IPS-15b (cell line): ENCODE data around the gene FCGR3A.
"Not testable (repeated sequence)": the region's sequence is repeated elsewhere in the genome, so short reads cannot be mapped to it uniquely, and the experiment has no call there.

ENCODE experiments used
- H3K27me3 ChIP-seq: one replicate; pipeline ENCODE4 v1.6.1; 2013; ENCODE audit warnings: low read length; ENCODE audit not compliant: control insufficient read depth, insufficient read depth
- H3K36me3 ChIP-seq: one replicate; pipeline ENCODE4 v1.6.1; 2013; ENCODE audit warnings: low read length; ENCODE audit not compliant: control insufficient read depth, insufficient read depth
- H3K4me1 ChIP-seq: one replicate; pipeline ENCODE4 v1.6.1; 2013; ENCODE audit warnings: mild to moderate bottlenecking, low read length; ENCODE audit not compliant: control insufficient read depth, insufficient read depth
- H3K4me3 ChIP-seq: one replicate; pipeline ENCODE4 v1.5.1; 2013; ENCODE audit warnings: low read depth, low read length
- H3K9ac ChIP-seq: one replicate; pipeline ENCODE4 v1.6.1; 2013; ENCODE audit warnings: low read depth, mild to moderate bottlenecking, low read length
- H3K9me3 ChIP-seq: one replicate; pipeline ENCODE4 v1.6.1; 2013; ENCODE audit warnings: mild to moderate bottlenecking, low read length; ENCODE audit not compliant: control insufficient read depth, insufficient read depth

Gene FCGR3A

DNA sequence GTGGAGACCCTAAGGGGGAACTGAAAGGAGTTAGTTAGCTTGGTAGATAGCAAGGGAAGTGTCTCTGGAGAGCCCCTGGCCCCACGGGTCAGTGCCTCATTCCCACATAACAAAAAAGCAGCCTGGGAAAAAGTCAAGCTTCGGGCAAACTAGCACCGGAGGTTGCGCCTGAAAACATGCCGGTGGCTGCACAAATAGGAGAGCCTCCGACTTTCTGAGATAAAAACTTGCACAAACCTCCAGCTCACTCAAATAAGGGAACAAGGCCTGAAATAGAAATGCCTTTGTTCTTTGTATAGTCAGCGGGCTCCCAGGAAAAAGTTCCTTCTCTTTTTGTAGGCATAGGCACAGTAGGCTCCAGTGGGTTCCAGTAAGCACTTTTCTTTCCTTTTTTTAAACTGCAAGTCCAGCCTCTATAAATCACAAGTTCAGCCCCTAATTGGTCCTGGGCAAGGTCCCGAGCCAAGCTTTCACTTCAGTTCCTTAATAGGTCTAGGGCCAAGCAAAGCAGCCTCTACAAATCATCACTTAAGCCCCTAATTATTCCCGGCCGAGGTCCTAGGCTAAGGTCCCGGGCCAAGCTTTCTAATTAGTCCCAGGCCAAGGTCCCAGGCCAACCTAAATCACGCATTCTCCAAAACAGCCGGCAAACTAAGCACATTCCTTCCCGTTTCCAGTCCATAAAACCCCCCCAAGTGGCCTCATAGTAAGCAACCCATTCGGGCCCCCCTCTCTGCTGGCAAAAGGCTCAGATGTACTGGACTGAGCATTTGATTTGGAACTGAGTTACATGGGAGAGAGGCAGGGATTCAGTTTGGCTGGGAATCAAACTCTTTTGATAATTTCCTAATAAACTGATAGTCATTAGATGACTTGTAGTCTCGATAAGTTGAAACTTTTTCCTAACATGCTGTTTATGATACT, 16.7 kb downstream of the FCGR3A start:
- peak overlapping the region; percentile 72 for H3K4me3 ChIP-seq
- H3K36me3 ChIP-seq, H3K4me1 ChIP-seq, H3K9ac ChIP-seq, H3K9me3 ChIP-seq: not testable (repeated sequence)
- H3K27me3 ChIP-seq, result peaks cover 22% of the 10 kb centered on the region

DNA sequence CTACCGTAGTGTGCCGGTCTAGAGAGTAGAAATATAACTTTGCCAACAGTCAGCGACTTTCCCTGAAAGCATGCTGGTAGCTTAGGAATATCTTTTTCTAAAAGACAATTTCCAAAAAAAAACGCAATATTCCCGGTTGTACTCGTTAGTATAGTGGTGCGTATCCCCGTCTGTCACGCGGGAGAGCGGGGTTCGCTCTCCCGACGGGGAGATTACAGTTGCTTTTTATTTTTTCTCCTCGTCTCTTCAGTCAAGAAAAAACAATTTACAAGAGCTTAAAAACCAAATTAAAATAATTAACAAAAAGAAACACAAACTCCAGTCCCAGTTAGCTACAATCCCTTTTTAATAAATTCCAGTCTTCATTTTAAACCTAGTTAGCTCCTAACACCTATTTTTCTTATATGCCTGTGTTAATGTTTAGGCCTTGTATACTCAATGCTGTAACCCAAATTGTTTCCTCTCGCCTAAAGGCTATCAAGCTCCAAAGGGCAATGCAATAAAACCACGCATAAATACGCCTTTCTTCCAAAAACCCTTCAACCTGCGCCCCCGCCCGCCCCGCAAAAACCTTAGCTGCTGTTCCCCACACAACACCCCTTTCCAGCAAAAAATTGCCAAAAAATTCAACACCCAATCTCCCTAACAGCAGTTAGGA, 17.5 kb downstream of the FCGR3A start:
- H3K27me3 ChIP-seq, result peaks cover 22% of the 10 kb centered on the region
- H3K36me3 ChIP-seq, result no peaks in the 10 kb centered on the region
- H3K4me1 ChIP-seq, result no peaks in the 10 kb centered on the region
- H3K9ac ChIP-seq, result no peak overlapping the region
- peak overlapping the region; percentile 72 for H3K4me3 ChIP-seq
- no peaks in the 10 kb centered on the region for H3K9me3 ChIP-seq

DNA sequence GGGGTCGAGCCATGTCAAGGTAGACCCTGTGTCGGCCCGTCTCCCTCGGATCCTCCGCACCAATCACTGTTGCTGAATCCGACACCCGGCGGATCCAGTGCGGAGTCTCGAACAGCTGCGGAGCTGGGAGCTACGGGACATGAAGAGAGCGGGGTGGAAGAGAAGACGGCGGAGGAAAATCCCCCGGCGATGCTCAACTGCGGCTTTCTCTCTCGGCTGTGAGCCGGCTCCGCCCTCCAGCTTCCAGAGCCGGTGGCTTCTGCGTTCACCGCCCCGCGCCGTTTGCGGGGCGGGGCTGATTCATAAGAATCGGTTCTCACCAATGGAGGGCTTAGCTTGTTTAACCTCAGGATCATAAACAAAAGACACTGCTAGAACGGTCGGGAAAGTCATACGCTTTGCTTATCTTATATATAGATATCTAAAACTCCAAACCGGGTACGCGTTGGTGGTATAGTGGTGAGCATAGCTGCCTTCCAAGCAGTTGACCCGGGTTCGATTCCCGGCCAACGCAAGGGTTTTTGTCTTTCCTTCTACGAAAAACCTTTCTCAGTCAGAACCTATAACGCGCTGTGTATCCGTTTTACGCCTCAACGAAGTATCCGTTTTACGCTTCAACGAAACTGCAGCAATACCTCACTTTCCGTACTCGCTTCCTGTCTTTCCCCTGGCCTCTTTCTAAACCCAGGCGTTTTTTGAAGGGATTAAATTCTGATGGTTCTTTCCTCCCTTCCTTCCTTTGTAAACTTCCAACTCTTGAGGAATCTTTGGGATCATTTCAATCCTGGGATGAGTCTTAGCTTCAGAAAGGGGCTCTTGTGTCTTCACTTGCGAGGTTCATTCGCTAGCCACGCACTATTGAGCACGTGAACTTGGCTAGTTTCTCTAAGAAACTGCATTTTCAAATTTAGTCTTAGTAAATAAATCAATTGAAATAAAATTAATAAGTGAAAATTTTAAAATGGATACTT, 18.7 kb downstream of the FCGR3A start:
- H3K4me1 ChIP-seq, H3K9me3 ChIP-seq, H3K36me3 ChIP-seq: not testable (repeated sequence)
- Histone ChIP-seq H3K27me3 (peaks cover 32% of the 10 kb centered on the region), H3K9ac (peak overlapping the region; percentile 24), H3K4me3 (peak overlapping the region; percentile 72)

DNA sequence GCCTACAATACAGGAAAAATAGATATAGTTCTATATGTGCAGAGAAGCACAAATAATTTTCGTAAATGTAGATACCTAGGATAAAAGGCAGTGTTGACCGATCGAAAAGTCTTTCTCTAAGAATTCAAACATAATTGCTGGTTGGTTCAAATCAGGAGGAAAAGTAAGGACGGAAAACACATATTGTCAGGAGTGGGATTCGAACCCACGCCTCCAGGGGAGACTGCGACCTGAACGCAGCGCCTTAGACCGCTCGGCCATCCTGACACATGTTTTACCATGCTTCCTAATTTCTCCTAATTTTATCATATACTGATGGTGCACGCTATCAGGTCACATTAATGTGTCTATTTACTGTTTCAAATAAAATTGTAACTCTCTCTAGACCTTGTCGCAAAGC, 19.5 kb downstream of the FCGR3A start:
- Histone ChIP-seq H3K27me3 (peaks cover 40% of the 10 kb centered on the region), H3K4me3 (peak overlapping the region; percentile 72)
- not testable (repeated sequence) for H3K9me3 ChIP-seq, H3K9ac ChIP-seq, H3K4me1 ChIP-seq, H3K36me3 ChIP-seq

GRCh38 chr1:161529463-161530104, 20.0 kb downstream of the FCGR3A start:
- Histone ChIP-seq H3K4me3 (peak overlapping the region; percentile 72), H3K27me3 (peaks cover 45% of the 10 kb centered on the region)
- not testable (repeated sequence) for H3K36me3 ChIP-seq, H3K4me1 ChIP-seq, H3K9ac ChIP-seq, H3K9me3 ChIP-seq

DNA sequence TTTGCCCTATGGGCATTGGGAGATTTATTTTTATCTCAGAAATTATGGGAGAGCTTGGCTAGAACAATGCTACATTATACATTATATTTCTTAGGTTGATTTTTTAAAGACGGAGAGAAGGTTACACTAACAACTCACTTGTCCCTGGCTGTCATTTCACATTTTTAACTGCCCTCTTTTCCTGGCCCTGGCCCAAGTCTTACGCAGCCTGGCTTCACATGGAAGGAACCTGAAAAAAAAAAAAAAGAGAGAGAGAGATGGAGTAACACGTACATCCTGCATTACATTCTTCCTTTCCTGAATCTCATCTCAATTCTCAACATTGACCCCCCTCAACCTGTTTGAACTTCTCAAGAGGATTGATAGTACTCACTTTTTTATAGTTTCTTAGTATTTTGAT, 21.1 kb downstream of the FCGR3A start:
- H3K36me3 ChIP-seq, H3K4me1 ChIP-seq, H3K9me3 ChIP-seq, H3K9ac ChIP-seq, H3K4me3 ChIP-seq: not testable (repeated sequence)
- peaks cover 45% of the 10 kb centered on the region for H3K27me3 ChIP-seq

GRCh38 chr1:161525918-161526317, 23.7 kb downstream of the FCGR3A start:
- H3K9me3 ChIP-seq, H3K9ac ChIP-seq, H3K36me3 ChIP-seq, H3K4me3 ChIP-seq, H3K4me1 ChIP-seq: not testable (repeated sequence)
- peaks cover 40% of the 10 kb centered on the region for H3K27me3 ChIP-seq

DNA sequence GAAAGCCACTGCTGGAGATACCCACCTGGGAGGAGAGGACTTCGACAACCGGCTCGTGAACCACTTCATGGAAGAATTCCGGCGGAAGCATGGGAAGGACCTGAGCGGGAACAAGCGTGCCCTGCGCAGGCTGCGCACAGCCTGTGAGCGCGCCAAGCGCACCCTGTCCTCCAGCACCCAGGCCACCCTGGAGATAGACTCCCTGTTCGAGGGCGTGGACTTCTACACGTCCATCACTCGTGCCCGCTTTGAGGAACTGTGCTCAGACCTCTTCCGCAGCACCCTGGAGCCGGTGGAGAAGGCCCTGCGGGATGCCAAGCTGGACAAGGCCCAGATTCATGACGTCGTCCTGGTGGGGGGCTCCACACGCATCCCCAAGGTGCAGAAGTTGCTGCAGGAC, 24.3 kb downstream of the FCGR3A start:
- not testable (repeated sequence) for H3K9ac ChIP-seq, H3K9me3 ChIP-seq, H3K36me3 ChIP-seq, H3K4me1 ChIP-seq
- Histone ChIP-seq H3K27me3 (peaks cover 40% of the 10 kb centered on the region), H3K4me3 (peak overlapping the region; percentile 41)

DNA sequence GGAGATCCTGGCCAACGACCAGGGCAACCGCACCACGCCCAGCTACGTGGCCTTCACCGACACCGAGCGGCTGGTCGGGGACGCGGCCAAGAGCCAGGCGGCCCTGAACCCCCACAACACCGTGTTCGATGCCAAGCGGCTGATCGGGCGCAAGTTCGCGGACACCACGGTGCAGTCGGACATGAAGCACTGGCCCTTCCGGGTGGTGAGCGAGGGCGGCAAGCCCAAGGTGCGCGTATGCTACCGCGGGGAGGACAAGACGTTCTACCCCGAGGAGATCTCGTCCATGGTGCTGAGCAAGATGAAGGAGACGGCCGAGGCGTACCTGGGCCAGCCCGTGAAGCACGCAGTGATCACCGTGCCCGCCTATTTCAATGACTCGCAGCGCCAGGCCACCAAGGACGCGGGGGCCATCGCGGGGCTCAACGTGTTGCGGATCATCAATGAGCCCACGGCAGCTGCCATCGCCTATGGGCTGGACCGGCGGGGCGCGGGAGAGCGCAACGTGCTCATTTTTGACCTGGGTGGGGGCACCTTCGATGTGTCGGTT, 24.8 kb downstream of the FCGR3A start:
- not testable (repeated sequence) for H3K9me3 ChIP-seq, H3K36me3 ChIP-seq, H3K9ac ChIP-seq, H3K4me1 ChIP-seq
- Histone ChIP-seq H3K4me3 (peak overlapping the region; percentile 41), H3K27me3 (peaks cover 39% of the 10 kb centered on the region)

- H3K4me1 ChIP-seq, H3K36me3 ChIP-seq, H3K9ac ChIP-seq, H3K9me3 ChIP-seq: not testable (repeated sequence)
- Histone ChIP-seq H3K4me3 (peak within 1 kb of the TSS; percentile 77), H3K27me3 (peaks cover 36% of the 10 kb centered on the region)
These were observed 25.5 kb downstream of the FCGR3A start, which contains the start of gene HSPA6 for GRCh38 chr1:161523817-161524741. Gene HSPA6, plus strand, starts transcription at chr1:161524540. Its CDS starts 119 bp downstream, at chr1:161524659.
